Tibial nerve (tissue), 4 donors: ENCODE measurements around the gene DLX4.

ENCODE experiments used
- CTCF ChIP-seq, 5 experiments: fragments of 200-600 bp in 3 of 5; fragments of 450-650 bp in 2 of 5; sonication (generic) in 3 of 5; IDR thresholded peaks; one replicate each; pipeline ENCODE4 v1.5.1; 2016 to 2019; ENCODE audit warnings: antibody characterized with exemption in 5 of 5, mild to moderate bottlenecking in 3 of 5, moderate library complexity in 2 of 5
- EP300 ChIP-seq, 2 donors: sonication (generic); formaldehyde crosslinking; IDR thresholded peaks; one replicate each; pipeline ENCODE4 v1.6.1; 2017; ENCODE audit warnings: antibody characterized with exemption in 2 of 2, mild to moderate bottlenecking in 1 of 2
- POLR2A ChIP-seq, 2 donors: fragments of 450-650 bp; IDR thresholded peaks; one replicate each; pipeline ENCODE4 v1.6.1; 2017; ENCODE audit warnings: antibody characterized with exemption in 2 of 2, mild to moderate bottlenecking in 2 of 2, moderate library complexity in 2 of 2

GRCh38 chr17:49996121-49996494 lies 27.1 kb downstream of the DLX4 start:
- no peak for TF ChIP-seq CTCF (IDR thresholded peaks at IDR 0.05)
- no peak for TF ChIP-seq POLR2A (IDR thresholded peaks at IDR 0.05)
- TF ChIP-seq EP300 (IDR thresholded peaks at IDR 0.05), result no peak
